Prostate gland (tissue), 2 donors: ENCODE measurements around the gene DNAH3. TPM values are rescaled to one million over a fixed set of nuclear protein-coding genes. Genes with fewer than 3 reads are reported as not detected.

Experiments
- DNase-seq: peaks from one replicate; pipeline ENCODE4 v3.0.0-alpha.2; 2019; ENCODE audit warnings: low spot score
- H3K27ac ChIP-seq, 2 donors: fragments of 200-600 bp; sonication (generic); 2 replicates each; pipeline ENCODE4 v1.5.1; 2017 to 2019
- H3K27me3 ChIP-seq: fragments of 200-600 bp; sonication (generic); replicated peaks from 2 replicates; pipeline ENCODE4 v1.5.1; 2019; ENCODE audit not compliant: insufficient read depth
- H3K36me3 ChIP-seq, 2 donors: fragments of 200-600 bp; sonication (generic); 1 replicate in 1 of 2; 2 replicates in 1 of 2; pipeline versions ENCODE4 v1.5.1 to v1.8.1; 2017 to 2019
- H3K4me1 ChIP-seq: fragments of 200-600 bp; sonication (generic); replicated peaks from 2 replicates; pipeline ENCODE4 v1.5.1; 2019
- H3K4me3 ChIP-seq, 2 donors: fragments of 200-600 bp; sonication (generic); 2 replicates each; pipeline ENCODE4 v1.5.1; 2017 to 2019
- H3K9me3 ChIP-seq: fragments of 200-600 bp; sonication (generic); 2 replicates; pipeline ENCODE4 v1.5.1; 2017
- CTCF ChIP-seq, 4 experiments: fragments of 200-600 bp in 2 of 4; fragments of 450-650 bp in 2 of 4; sonication (generic) in 2 of 4; IDR thresholded peaks; 1 replicate in 3 of 4; 2 replicates in 1 of 4; pipeline ENCODE4 v1.5.1; 2016 to 2019; ENCODE audit warnings: antibody characterized with exemption in 4 of 4, mild to moderate bottlenecking in 2 of 4, moderate library complexity in 2 of 4
- POLR2A ChIP-seq: fragments of 450-650 bp; IDR thresholded peaks from one replicate; pipeline ENCODE4 v1.6.1; 2016; ENCODE audit warnings: antibody characterized with exemption, mild to moderate bottlenecking
- POLR2AphosphoS5 ChIP-seq: sonication (generic); formaldehyde crosslinking; IDR thresholded peaks from one replicate; pipeline ENCODE4 v1.6.1; 2017; ENCODE audit warnings: antibody characterized with exemption
- WGBS: methylation state at CpG from one replicate; pipeline ENCODE4 v1.1.5; 2018; 5-methylcytosine and 5-hydroxymethylcytosine counted together
- intact Hi-C: fragments of 100-400 bp; cut with DNase I; formaldehyde crosslinking; loops from one replicate; pipeline ENCODE4 v1.14.2; 2022
- total RNA-seq, 2 donors: library from RNA; depleted of rRNA; stranded (reverse); fragments of >200 nt; gene quantifications; one replicate each; pipeline ENCODE4 v1.1.0, GENCODE V29; 2016

The DNAH3 gene
- total RNA-seq, 2 donors from 2014 or later, result 0.09 to 8.0 TPM

GRCh38 chr16:21038197-21038596, 112.4 kb downstream of the DNAH3 start:
- no peak overlapping the region for H3K4me3 ChIP-seq
- 89% methylated on average over 7 of the region's 7 CpGs for WGBS
- H3K9me3 ChIP-seq, result no peaks in the 10 kb centered on the region
- H3K27ac ChIP-seq, result no peak overlapping the region
- no peak for DNase-seq
- H3K27me3 ChIP-seq, result no peaks in the 10 kb centered on the region
- intact Hi-C loops, result no loop called here
- no peaks in the 10 kb centered on the region for H3K4me1 ChIP-seq
- TF ChIP-seq CTCF (IDR thresholded peaks at IDR 0.05) (no peak), POLR2AphosphoS5 (no peak), POLR2A (no peak)
- H3K36me3 ChIP-seq, result no peaks in the 10 kb centered on the region

GRCh38 chr16:21037736-21038135, 112.9 kb downstream of the DNAH3 start:
- intact Hi-C loops, result no loop called here
- TF ChIP-seq POLR2AphosphoS5 (no peak), POLR2A (no peak), CTCF (IDR thresholded peaks at IDR 0.05) (no peak)
- WGBS, result 94% methylated on average over 15 of the region's 15 CpGs
- Histone ChIP-seq H3K9me3 (no peaks in the 10 kb centered on the region), H3K4me3 (no peak overlapping the region), H3K27me3 (no peaks in the 10 kb centered on the region), H3K36me3 (no peaks in the 10 kb centered on the region), H3K4me1 (no peaks in the 10 kb centered on the region), H3K27ac (no peak overlapping the region)
- DNase-seq, result no peak

GRCh38 chr16:21037168-21037567, 113.5 kb downstream of the DNAH3 start:
- Histone ChIP-seq H3K27me3 (no peaks in the 10 kb centered on the region), H3K4me1 (no peaks in the 10 kb centered on the region), H3K4me3 (no peak overlapping the region), H3K36me3 (no peaks in the 10 kb centered on the region), H3K27ac (no peak overlapping the region), H3K9me3 (no peaks in the 10 kb centered on the region)
- TF ChIP-seq POLR2A, result no peak
- TF ChIP-seq POLR2AphosphoS5, result no peak
- no peak for TF ChIP-seq CTCF (IDR thresholded peaks at IDR 0.05)
- intact Hi-C loops, result no loop called here
- DNase-seq, result no peak
- 76% methylated on average over 4 of the region's 4 CpGs for WGBS

GRCh38 chr16:21036471-21036870, 114.2 kb downstream of the DNAH3 start:
- Histone ChIP-seq H3K9me3 (no peaks in the 10 kb centered on the region), H3K4me1 (no peaks in the 10 kb centered on the region), H3K27ac (no peak overlapping the region), H3K36me3 (no peaks in the 10 kb centered on the region), H3K4me3 (no peak overlapping the region), H3K27me3 (no peaks in the 10 kb centered on the region)
- TF ChIP-seq CTCF (IDR thresholded peaks at IDR 0.05), result no peak
- TF ChIP-seq POLR2A, result no peak
- peak; percentile 34 for TF ChIP-seq POLR2AphosphoS5
- WGBS, result 29% methylated on average over 3 of the region's 3 CpGs
- intact Hi-C loops, result no loop called here
- no peak for DNase-seq

GRCh38 chr16:21033704-21034103, 116.9 kb downstream of the DNAH3 start:
- intact Hi-C loops, result no loop called here
- no peak for DNase-seq
- Histone ChIP-seq H3K4me1 (no peaks in the 10 kb centered on the region), H3K36me3 (no peaks in the 10 kb centered on the region), H3K27ac (no peak overlapping the region), H3K4me3 (no peak overlapping the region), H3K9me3 (no peaks in the 10 kb centered on the region), H3K27me3 (no peaks in the 10 kb centered on the region)
- TF ChIP-seq POLR2AphosphoS5, result no peak
- no peak for TF ChIP-seq POLR2A
- no peak for TF ChIP-seq CTCF (IDR thresholded peaks at IDR 0.05)
- WGBS, result 89% methylated on average over 10 of the region's 10 CpGs
